Activated naive CD4-positive, alpha-beta T cell treated with anti-CD3 and anti-CD28 coated beads, Interleukin-2, amount 50 U/mL, for 24 hours (primary cell): ENCODE data around the gene RNF112.

Experiments
- H3K27ac Mint-ChIP-seq: one replicate; pipeline ENCODE4 v1.8.0; 2021; ENCODE audit warnings: mild to moderate bottlenecking, mixed read lengths
- H3K27me3 Mint-ChIP-seq: one replicate; pipeline ENCODE4 v1.8.0; 2021; ENCODE audit warnings: mixed read lengths
- H3K36me3 Mint-ChIP-seq: one replicate; pipeline ENCODE4 v1.8.0; 2021; ENCODE audit warnings: mixed read lengths
- H3K4me1 Mint-ChIP-seq: one replicate; pipeline ENCODE4 v1.8.0; 2021; ENCODE audit warnings: mixed read lengths
- H3K4me3 Mint-ChIP-seq: one replicate; pipeline ENCODE4 v1.8.0; 2021; ENCODE audit warnings: mild to moderate bottlenecking, mixed read lengths
- H3K9me3 Mint-ChIP-seq: one replicate; pipeline ENCODE4 v1.8.0; 2021; ENCODE audit warnings: mixed read lengths

The RNF112 gene

DNA sequence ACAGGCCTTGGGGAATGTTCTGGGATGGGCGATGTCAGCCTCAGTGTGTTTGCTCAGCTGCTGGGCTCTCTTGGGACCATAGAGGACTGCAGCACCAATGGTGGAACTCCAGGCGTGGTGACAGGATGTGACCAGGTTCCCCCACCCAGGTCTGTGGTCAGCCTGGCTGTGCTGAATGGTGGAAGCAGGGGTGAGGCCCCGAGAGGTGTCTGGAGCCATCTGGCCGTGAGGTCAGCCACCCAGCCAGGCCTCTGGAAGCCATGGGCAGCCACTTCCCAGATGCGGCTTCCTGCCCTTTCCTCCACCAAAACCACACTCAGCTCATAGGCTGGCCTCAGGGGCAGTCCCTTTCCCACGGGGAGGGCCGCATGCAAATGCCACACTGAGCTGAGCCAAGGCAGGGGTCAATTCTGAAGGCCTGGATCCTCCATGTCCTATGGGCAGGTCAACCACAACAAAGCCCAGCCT lies 40.5 kb upstream of the RNF112 start:
- Mint-ChIP-seq H3K27ac (no peak overlapping the region), H3K4me1 (peaks cover 34% of the 10 kb centered on the region), H3K9me3 (no peaks in the 10 kb centered on the region), H3K4me3 (peak overlapping the region; percentile 56), H3K27me3 (peaks cover 2% of the 10 kb centered on the region), H3K36me3 (no peaks in the 10 kb centered on the region)

DNA sequence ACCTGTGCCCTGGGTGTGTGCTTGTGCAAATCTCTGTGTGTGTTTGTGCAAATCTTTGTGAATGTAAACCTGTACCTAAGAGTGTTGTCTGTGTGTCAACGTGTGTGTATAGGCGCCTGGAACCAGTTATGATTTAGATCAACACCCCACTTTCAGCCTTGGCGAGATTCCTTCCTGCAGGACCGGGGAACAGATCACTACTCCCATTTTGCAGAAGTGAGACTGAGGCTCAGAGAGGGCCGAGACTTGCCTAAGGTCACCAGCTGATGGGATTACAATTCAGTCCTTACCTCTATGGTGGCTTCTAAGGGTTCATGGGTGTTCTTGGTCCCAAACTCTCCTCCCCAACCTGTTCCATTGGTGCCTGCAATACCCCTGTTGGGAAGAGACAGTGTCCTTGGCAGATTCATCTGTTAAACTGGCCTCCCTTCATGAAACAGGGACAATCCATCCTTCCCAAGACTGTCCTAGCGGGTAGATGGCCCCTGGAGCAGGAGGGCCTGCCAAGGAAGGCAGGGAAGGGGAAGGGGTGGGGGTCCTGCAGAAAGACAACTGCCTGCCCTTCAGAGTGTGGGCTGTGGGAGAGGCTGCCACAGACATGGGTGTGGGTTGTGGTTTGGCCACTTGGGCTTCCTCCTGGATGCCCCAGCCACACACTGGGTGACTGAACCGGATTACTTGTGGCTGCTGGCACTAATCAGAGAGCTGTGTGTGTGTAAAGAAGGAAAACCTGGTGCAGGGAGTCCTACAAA lies 39.6 kb upstream of the RNF112 start:
- Mint-ChIP-seq H3K9me3 (no peaks in the 10 kb centered on the region), H3K4me1 (peaks cover 38% of the 10 kb centered on the region), H3K36me3 (no peaks in the 10 kb centered on the region), H3K4me3 (peak overlapping the region; percentile 33), H3K27me3 (no peaks in the 10 kb centered on the region), H3K27ac (no peak overlapping the region)

GRCh38 chr17:19372011-19372370 lies 39.0 kb upstream of the RNF112 start:
- no peaks in the 10 kb centered on the region for H3K36me3 Mint-ChIP-seq
- no peaks in the 10 kb centered on the region for H3K27me3 Mint-ChIP-seq
- no peak overlapping the region for H3K4me3 Mint-ChIP-seq
- no peak overlapping the region for H3K27ac Mint-ChIP-seq
- no peaks in the 10 kb centered on the region for H3K9me3 Mint-ChIP-seq
- H3K4me1 Mint-ChIP-seq = peaks cover 42% of the 10 kb centered on the region

DNA sequence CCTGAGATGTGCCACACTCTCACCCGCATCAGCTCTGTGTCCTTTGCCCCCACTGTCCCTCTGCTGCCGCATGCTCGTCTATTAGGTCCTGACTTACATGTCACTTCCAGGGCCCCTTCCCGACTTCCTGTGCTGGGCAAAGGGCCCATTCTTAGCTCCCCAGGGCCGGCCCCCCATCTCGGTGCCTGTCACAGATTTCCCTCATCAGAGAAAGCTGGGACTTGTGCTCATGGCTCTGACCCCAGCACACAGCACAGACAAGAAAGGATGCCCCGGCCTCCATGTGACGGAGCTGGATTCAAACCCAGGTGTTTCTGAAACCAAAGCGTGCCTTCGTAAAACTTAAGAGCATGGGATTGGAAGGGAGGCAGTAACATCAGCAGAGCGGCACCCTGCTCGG lies 38.6 kb upstream of the RNF112 start:
- no peaks in the 10 kb centered on the region for H3K36me3 Mint-ChIP-seq
- H3K4me1 Mint-ChIP-seq = peaks cover 47% of the 10 kb centered on the region
- H3K9me3 Mint-ChIP-seq = no peaks in the 10 kb centered on the region
- H3K27me3 Mint-ChIP-seq = no peaks in the 10 kb centered on the region
- H3K4me3 Mint-ChIP-seq = no peak overlapping the region
- H3K27ac Mint-ChIP-seq = no peak overlapping the region

DNA sequence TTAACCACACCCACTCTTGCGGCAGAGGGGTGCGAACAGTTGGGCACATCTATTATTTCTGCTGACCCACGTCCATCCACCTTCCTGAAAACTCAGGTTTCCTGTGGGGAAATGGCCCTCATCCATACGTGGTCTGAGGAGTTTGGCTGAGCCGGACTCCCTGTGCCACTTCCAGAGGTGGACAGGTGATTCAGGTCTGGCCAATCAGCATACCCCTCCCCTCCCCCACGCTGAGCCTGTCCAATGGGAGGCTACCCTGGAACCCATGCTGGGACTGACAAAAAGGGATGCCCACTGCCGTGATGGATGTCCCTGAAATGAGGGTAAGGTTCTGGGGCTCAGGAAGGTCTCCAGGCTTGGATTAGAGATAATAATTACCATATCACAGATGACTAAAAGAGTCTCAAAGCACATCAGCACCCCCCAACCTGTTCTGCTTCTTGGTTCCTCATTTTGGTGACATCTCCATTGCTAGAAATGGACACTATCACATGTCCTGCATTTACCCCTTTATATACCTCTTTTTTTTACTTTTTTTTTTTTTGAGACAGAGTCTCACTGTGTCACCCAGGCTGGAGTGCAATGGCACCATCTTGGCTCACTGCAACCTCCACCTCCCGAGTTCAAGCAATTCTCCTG lies 38.0 kb upstream of the RNF112 start:
- Mint-ChIP-seq H3K9me3 (no peaks in the 10 kb centered on the region), H3K4me3 (no peak overlapping the region), H3K36me3 (no peaks in the 10 kb centered on the region), H3K4me1 (peaks cover 47% of the 10 kb centered on the region), H3K27ac (no peak overlapping the region), H3K27me3 (no peaks in the 10 kb centered on the region)

GRCh38 chr17:19374136-19374535 lies 36.9 kb upstream of the RNF112 start:
- Mint-ChIP-seq H3K4me3 (no peak overlapping the region), H3K4me1 (peaks cover 42% of the 10 kb centered on the region), H3K27ac (no peak overlapping the region), H3K27me3 (no peaks in the 10 kb centered on the region), H3K9me3 (no peaks in the 10 kb centered on the region), H3K36me3 (no peaks in the 10 kb centered on the region)

DNA sequence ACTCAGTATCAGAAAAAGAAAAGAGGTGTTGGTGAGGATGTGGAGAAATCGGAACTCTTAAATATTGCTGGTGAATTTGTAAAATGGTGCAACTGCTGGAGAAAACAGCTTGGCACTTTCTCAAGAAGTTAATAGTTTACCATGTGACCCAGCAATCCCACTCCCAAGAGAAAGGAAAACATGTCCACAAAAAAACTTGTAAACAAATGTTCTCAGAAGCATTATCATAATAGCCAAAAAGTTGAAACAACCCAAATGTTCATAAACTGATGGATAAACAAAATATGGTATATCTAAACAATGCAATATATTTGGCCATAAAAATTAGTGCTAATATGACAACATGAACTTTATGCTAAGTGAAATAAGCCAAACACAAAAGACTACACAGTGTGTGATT lies 35.3 kb upstream of the RNF112 start:
- H3K27ac Mint-ChIP-seq = no peak overlapping the region
- peak overlapping the region; percentile 51 for H3K4me3 Mint-ChIP-seq
- peaks cover 5% of the 10 kb centered on the region for H3K36me3 Mint-ChIP-seq
- no peaks in the 10 kb centered on the region for H3K9me3 Mint-ChIP-seq
- H3K4me1 Mint-ChIP-seq = peaks cover 29% of the 10 kb centered on the region
- no peaks in the 10 kb centered on the region for H3K27me3 Mint-ChIP-seq

DNA sequence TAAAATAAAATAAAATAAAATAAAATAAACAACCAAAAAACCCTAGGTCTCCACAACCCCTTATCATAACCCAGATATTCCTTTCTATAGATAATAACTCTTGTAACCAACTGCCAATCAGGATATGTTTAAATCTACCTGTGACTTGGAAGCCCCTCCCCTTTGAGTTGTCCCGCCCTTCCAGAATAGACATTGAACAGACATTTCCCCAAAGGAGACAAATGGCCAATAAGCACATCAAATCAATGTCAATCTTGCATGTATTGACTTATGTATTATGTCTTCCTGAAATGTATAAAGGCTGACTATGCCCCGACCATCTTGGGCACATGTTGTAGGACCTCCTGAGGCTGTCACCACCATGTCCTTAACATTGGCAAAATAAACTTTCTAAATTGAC lies 34.2 kb upstream of the RNF112 start:
- Mint-ChIP-seq H3K4me3 (peak overlapping the region; percentile 96), H3K9me3 (no peaks in the 10 kb centered on the region), H3K27me3 (no peaks in the 10 kb centered on the region), H3K4me1 (peaks cover 21% of the 10 kb centered on the region), H3K27ac (peak overlapping the region; percentile 95), H3K36me3 (peaks cover 7% of the 10 kb centered on the region)

DNA sequence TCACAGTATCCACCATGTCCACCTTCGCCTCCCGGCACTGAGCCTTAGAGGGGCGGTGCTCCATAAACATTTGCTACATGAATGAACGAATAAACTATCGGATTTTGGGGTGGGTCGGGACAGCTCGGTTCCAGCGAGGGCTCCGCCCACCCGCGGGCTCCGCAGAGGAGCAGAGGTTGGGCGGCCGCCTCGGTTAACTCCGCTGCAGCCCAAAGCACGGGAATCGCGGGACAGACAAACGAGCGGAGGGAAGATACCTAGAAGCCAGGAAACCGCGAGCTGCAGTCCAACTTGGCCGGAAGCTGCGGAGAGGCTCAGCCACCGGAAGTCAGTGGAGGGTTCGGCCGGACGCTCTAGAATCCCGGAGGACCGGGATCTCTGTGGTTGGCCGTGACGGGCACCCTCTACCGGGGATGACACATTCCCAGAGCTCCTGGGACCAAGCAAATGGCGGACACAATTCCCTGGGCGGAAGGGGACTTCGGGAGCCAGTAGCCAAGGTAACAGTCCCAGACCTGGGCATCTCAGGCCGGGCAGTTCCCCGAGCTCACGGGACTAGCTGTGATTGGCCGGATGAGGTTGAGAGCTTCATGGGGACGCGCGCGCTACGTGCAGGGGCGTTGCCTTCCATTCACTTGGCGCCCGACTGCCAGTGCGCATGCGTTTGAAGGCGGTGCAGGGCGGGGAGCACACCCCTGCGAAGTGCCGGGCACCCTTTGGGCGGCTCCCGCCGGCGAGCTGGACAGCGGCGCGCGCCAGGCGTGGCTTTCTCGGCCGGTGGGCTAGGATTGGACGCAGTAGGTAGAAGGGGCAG lies 33.2 kb upstream of the RNF112 start:
- peaks cover 7% of the 10 kb centered on the region for H3K36me3 Mint-ChIP-seq
- H3K27me3 Mint-ChIP-seq = no peaks in the 10 kb centered on the region
- peaks cover 13% of the 10 kb centered on the region for H3K4me1 Mint-ChIP-seq
- H3K4me3 Mint-ChIP-seq = peak overlapping the region; percentile 96
- H3K27ac Mint-ChIP-seq = peak overlapping the region; percentile 95
- H3K9me3 Mint-ChIP-seq = no peaks in the 10 kb centered on the region

GRCh38 chr17:19378416-19379360 lies 32.3 kb upstream of the RNF112 start, which contains the start of gene MAPK7:
Gene MAPK7 (plus strand): TSS chr17:19378498. CDS start chr17:19378901, 403 bp downstream.
- Mint-ChIP-seq H3K4me3 (peak within 1 kb of the TSS; percentile 96), H3K9me3 (no peaks in the 10 kb centered on the region), H3K27me3 (no peaks in the 10 kb centered on the region), H3K4me1 (peaks cover 13% of the 10 kb centered on the region), H3K27ac (peak within 1 kb of the TSS; percentile 95), H3K36me3 (peaks cover 7% of the 10 kb centered on the region)

DNA sequence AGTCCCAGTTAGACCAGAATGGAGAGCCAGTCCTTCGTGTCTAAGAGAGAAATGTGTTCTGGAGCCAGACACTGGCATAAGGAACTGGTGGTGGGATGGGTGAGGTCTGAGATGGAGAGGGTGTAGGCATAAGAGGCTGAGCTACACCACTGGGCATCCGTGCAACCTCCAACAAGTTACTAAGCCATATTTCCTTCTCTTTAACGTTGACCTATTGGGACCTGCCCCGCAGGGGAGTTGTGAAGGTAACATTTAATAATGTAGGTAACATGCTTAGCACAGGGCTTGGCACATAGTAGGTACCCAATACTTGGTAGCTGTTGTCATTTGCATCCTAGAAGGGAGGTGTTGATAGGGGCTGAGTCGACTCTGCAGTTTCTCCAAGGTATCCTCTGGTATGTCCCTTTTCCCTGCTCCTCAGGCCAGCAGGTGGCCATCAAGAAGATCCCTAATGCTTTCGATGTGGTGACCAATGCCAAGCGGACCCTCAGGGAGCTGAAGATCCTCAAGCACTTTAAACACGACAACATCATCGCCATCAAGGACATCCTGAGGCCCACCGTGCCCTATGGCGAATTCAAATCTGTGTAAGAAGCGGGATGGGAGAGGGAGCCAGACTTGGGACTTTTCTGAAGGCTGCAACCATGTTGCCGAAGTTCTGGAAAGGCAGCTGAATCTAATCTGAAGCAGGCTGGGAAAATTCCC lies 31.5 kb upstream of the RNF112 start:
- Mint-ChIP-seq H3K9me3 (no peaks in the 10 kb centered on the region), H3K4me1 (peaks cover 17% of the 10 kb centered on the region), H3K4me3 (peak overlapping the region; percentile 96), H3K27me3 (no peaks in the 10 kb centered on the region), H3K36me3 (peaks cover 7% of the 10 kb centered on the region), H3K27ac (no peak overlapping the region)

DNA sequence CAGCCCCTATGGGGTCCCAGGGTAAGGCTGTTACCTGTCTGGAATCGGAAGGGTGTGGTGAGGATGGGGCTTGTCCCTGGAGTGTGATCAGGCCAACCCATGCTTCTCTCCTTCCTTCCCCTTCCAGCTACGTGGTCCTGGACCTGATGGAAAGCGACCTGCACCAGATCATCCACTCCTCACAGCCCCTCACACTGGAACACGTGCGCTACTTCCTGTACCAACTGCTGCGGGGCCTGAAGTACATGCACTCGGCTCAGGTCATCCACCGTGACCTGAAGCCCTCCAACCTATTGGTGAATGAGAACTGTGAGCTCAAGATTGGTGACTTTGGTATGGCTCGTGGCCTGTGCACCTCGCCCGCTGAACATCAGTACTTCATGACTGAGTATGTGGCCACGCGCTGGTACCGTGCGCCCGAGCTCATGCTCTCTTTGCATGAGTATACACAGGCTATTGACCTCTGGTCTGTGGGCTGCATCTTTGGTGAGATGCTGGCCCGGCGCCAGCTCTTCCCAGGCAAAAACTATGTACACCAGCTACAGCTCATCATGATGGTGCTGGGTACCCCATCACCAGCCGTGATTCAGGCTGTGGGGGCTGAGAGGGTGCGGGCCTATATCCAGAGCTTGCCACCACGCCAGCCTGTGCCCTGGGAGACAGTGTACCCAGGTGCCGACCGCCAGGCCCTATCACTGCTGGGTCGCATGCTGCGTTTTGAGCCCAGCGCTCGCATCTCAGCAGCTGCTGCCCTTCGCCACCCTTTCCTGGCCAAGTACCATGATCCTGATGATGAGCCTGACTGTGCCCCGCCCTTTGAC lies 30.3 kb upstream of the RNF112 start:
- H3K27ac Mint-ChIP-seq = no peak overlapping the region
- no peaks in the 10 kb centered on the region for H3K9me3 Mint-ChIP-seq
- H3K4me3 Mint-ChIP-seq = peak overlapping the region; percentile 19
- H3K4me1 Mint-ChIP-seq = peaks cover 18% of the 10 kb centered on the region
- H3K27me3 Mint-ChIP-seq = no peaks in the 10 kb centered on the region
- H3K36me3 Mint-ChIP-seq = peaks cover 7% of the 10 kb centered on the region

GRCh38 chr17:19381361-19381740 lies 29.7 kb upstream of the RNF112 start:
- H3K4me1 Mint-ChIP-seq = peaks cover 14% of the 10 kb centered on the region
- no peaks in the 10 kb centered on the region for H3K9me3 Mint-ChIP-seq
- no peak overlapping the region for H3K27ac Mint-ChIP-seq
- H3K27me3 Mint-ChIP-seq = no peaks in the 10 kb centered on the region
- peaks cover 7% of the 10 kb centered on the region for H3K36me3 Mint-ChIP-seq
- no peak overlapping the region for H3K4me3 Mint-ChIP-seq
